ENCODE measurements around the gene OR5K4. TPM values are rescaled to one million over a fixed set of nuclear protein-coding genes. Genes with fewer than 3 reads are reported as not detected.
A peak's percentile ranks its signal among the peaks of the same experiment; 100 is the strongest.

OR5K4 gene
- total RNA-seq = not detected in 2 replicates
- long read RNA-seq = 0 reads

- no peaks in the 10 kb centered on the region for H3K4me1 Mint-ChIP-seq (ENCODE audit: low read depth)
- no peak for DNase-seq (ENCODE audit: low spot score, unreplicated experiment)
- no peaks in the 10 kb centered on the region for H3K27me3 Mint-ChIP-seq
- H3K36me3 Mint-ChIP-seq (ENCODE audit: insufficient read depth) = no peaks in the 10 kb centered on the region
- H3K9me3 Mint-ChIP-seq (ENCODE audit: low read depth) = no peaks in the 10 kb centered on the region
- no peak within 1 kb of the TSS for H3K27ac Mint-ChIP-seq
- no peak within 1 kb of the TSS for H3K4me3 Mint-ChIP-seq (ENCODE audit: low read depth)
- no peak for TF ChIP-seq CTCF (IDR thresholded peaks at IDR 0.05; ENCODE audit: unreplicated experiment)
These were observed at the start of gene OR5K4 for GRCh38 chr3:98353554-98353953. OR5K4 (plus strand) TSS chr3:98353854; CDS start chr3:98353854, 0 bp downstream.

GRCh38 chr3:98322101-98322500 is 31.6 kb upstream of the OR5K4 start:
- Mint-ChIP-seq H3K27ac (no peak overlapping the region), H3K4me1 (ENCODE audit: low read depth) (peaks cover 5% of the 10 kb centered on the region), H3K36me3 (ENCODE audit: insufficient read depth) (no peaks in the 10 kb centered on the region), H3K9me3 (ENCODE audit: low read depth) (no peaks in the 10 kb centered on the region), H3K27me3 (peaks cover 5% of the 10 kb centered on the region), H3K4me3 (ENCODE audit: low read depth) (no peak overlapping the region)
- no peak for TF ChIP-seq CTCF (IDR thresholded peaks at IDR 0.05; ENCODE audit: unreplicated experiment)
- DNase-seq (ENCODE audit: low spot score, unreplicated experiment) = no peak

GRCh38 chr3:98322686-98323085 is 31.0 kb upstream of the OR5K4 start:
- Mint-ChIP-seq H3K9me3 (ENCODE audit: low read depth) (no peaks in the 10 kb centered on the region), H3K4me3 (ENCODE audit: low read depth) (no peak overlapping the region)
- no peak for DNase-seq (ENCODE audit: low spot score, unreplicated experiment)

GRCh38 chr3:98323425-98323824 is 30.2 kb upstream of the OR5K4 start:
- H3K9me3 Mint-ChIP-seq (ENCODE audit: low read depth) = no peaks in the 10 kb centered on the region
- no peak overlapping the region for H3K4me3 Mint-ChIP-seq (ENCODE audit: low read depth)

More at GRCh38 chr3:98322686-98323085, 31.0 kb upstream of the OR5K4 start:
- Mint-ChIP-seq H3K27ac (no peak overlapping the region), H3K36me3 (ENCODE audit: insufficient read depth) (no peaks in the 10 kb centered on the region), H3K4me1 (ENCODE audit: low read depth) (peaks cover 5% of the 10 kb centered on the region), H3K27me3 (peaks cover 5% of the 10 kb centered on the region)
- no peak for TF ChIP-seq CTCF (IDR thresholded peaks at IDR 0.05; ENCODE audit: unreplicated experiment)

GRCh38 chr3:98325055-98325454 is 28.6 kb upstream of the OR5K4 start:
- H3K4me3 Mint-ChIP-seq (ENCODE audit: low read depth) = peak overlapping the region; percentile 67
- peaks cover 5% of the 10 kb centered on the region for H3K27me3 Mint-ChIP-seq
- H3K4me1 Mint-ChIP-seq (ENCODE audit: low read depth) = peaks cover 5% of the 10 kb centered on the region
- TF ChIP-seq CTCF (IDR thresholded peaks at IDR 0.05; ENCODE audit: unreplicated experiment) = no peak
- no peak for DNase-seq (ENCODE audit: low spot score, unreplicated experiment)
- no peaks in the 10 kb centered on the region for H3K9me3 Mint-ChIP-seq (ENCODE audit: low read depth)
- no peaks in the 10 kb centered on the region for H3K36me3 Mint-ChIP-seq (ENCODE audit: insufficient read depth)
- peak overlapping the region; percentile 13 for H3K27ac Mint-ChIP-seq

More at GRCh38 chr3:98323425-98323824, 30.2 kb upstream of the OR5K4 start:
- Mint-ChIP-seq H3K36me3 (ENCODE audit: insufficient read depth) (no peaks in the 10 kb centered on the region), H3K27ac (no peak overlapping the region), H3K4me1 (ENCODE audit: low read depth) (peaks cover 5% of the 10 kb centered on the region), H3K27me3 (peaks cover 5% of the 10 kb centered on the region)
- no peak for DNase-seq (ENCODE audit: low spot score, unreplicated experiment)
- TF ChIP-seq CTCF (IDR thresholded peaks at IDR 0.05; ENCODE audit: unreplicated experiment) = no peak
